Endothelial cell of umbilical vein (primary cell): ENCODE results near the gene CLIP1.

Source experiments
- CTCF ChIP-seq, 2 donors: IDR thresholded peaks; 1 replicate in 1 of 2; 2 replicates in 1 of 2; pipeline ENCODE4 v1.5.1; 2011; ENCODE audit warnings: low read length in 2 of 2, mild to moderate bottlenecking in 2 of 2, moderate library complexity in 2 of 2, control low read depth in 1 of 2, inconsistent platforms in 1 of 2, low read depth in 1 of 2; ENCODE audit not compliant: insufficient read depth in 1 of 2; ENCODE audit errors: extremely low read depth in 1 of 2
- EZH2 ChIP-seq: IDR thresholded peaks from 2 replicates; pipeline ENCODE4 v1.6.1; 2012; ENCODE audit warnings: borderline replicate concordance, low read depth, mild to moderate bottlenecking, moderate library complexity, low read length, inconsistent platforms; ENCODE audit not compliant: severe bottlenecking
- POLR2A ChIP-seq: IDR thresholded peaks from 2 replicates; pipeline ENCODE4 v1.6.1; 2012; ENCODE audit warnings: low read depth, mild to moderate bottlenecking, control low read depth, low read length

- TF ChIP-seq POLR2A (no peak), CTCF (IDR thresholded peaks at IDR 0.05; ENCODE audit: extremely low read depth in 1 of 2, insufficient read depth in 1 of 2, low read depth in 1 of 2, low read length in 2 of 2) (no peak), EZH2 (no peak)
Observed at GRCh38 chr12:122309564-122310121, 112.8 kb downstream of the CLIP1 start.
